Transverse colon (tissue), 4 donors: ENCODE results near the gene HJURP. TPM values are rescaled to one million over a fixed set of nuclear protein-coding genes. Genes with fewer than 3 reads are reported as not detected.

ENCODE experiments used
- DNase-seq: peaks from one replicate; pipeline ENCODE4 v3.0.0-alpha.2; 2019
- H3K27ac ChIP-seq, 4 donors: fragments of 200-600 bp; sonication (generic); 2 replicates each; pipeline ENCODE4 v1.5.1; 2016 to 2018; ENCODE audit warnings: inconsistent platforms in 4 of 4
- H3K27me3 ChIP-seq: fragments of 200-600 bp; sonication (generic); 2 replicates; pipeline ENCODE4 v1.5.1; 2017; ENCODE audit warnings: inconsistent platforms
- H3K36me3 ChIP-seq, 4 donors: fragments of 200-600 bp; sonication (generic); 2 replicates each; pipeline ENCODE4 v1.5.1; 2017 to 2019; ENCODE audit warnings: inconsistent platforms in 4 of 4
- H3K4me1 ChIP-seq, 4 donors: fragments of 200-600 bp; sonication (generic); 2 replicates each; pipeline ENCODE4 v1.5.1; 2017 to 2020; ENCODE audit warnings: inconsistent platforms in 4 of 4
- H3K4me3 ChIP-seq, 4 donors: fragments of 200-600 bp; sonication (generic); 1 replicate in 1 of 4; 2 replicates in 3 of 4; pipeline versions ENCODE4 v1.5.1 to v1.6.1; 2017 to 2019; ENCODE audit warnings: inconsistent platforms in 4 of 4
- H3K9me3 ChIP-seq, 2 donors: fragments of 200-600 bp; sonication (generic); 2 replicates each; pipeline ENCODE4 v1.5.1; 2017 to 2019; ENCODE audit warnings: inconsistent platforms in 2 of 2
- EP300 ChIP-seq: sonication (generic); formaldehyde crosslinking; IDR thresholded peaks from one replicate; pipeline ENCODE4 v1.6.1; 2017; ENCODE audit warnings: antibody characterized with exemption, low read depth
- POLR2A ChIP-seq: fragments of 450-650 bp; IDR thresholded peaks from one replicate; pipeline ENCODE4 v1.6.1; 2016; ENCODE audit warnings: antibody characterized with exemption, mild to moderate bottlenecking, moderate library complexity
- POLR2AphosphoS5 ChIP-seq, 3 donors: sonication (generic); formaldehyde crosslinking; IDR thresholded peaks; one replicate each; pipeline ENCODE4 v1.6.1; 2016; ENCODE audit warnings: antibody characterized with exemption in 3 of 3
- WGBS, 2 donors: methylation state at CpG; one replicate each; pipeline ENCODE4 v1.1.5; 2018; ENCODE audit warnings: low coverage in 1 of 2; 5-methylcytosine and 5-hydroxymethylcytosine counted together
- in situ Hi-C, 4 donors: fragments of 200-750 bp; cut with MboI; loops; one replicate each; pipeline versions ENCODE4 v1.15.0 to v1.15.1; 2017; ENCODE audit warnings: low sequenced_read_pairs in 3 of 4, low pct_ligation_motif_present in 1 of 4, low pct_unique_long_range_greater_than_20kb in 1 of 4
- intact Hi-C: fragments of 100-400 bp; cut with DNase I; formaldehyde crosslinking; loops from one replicate; pipeline ENCODE4 v1.15.1; 2023; ENCODE audit warnings: low total_unique reads
- total RNA-seq, 4 donors: library from RNA; depleted of rRNA; stranded (reverse); fragments of >200 nt; gene quantifications; one replicate each; pipeline ENCODE4 v1.1.0, GENCODE V29; 2016
- TF ChIP-seq, protein P1 (sequence below), 5 experiments: fragments of 200-600 bp in 3 of 5; fragments of 450-650 bp in 2 of 5; sonication (generic) in 3 of 5; IDR thresholded peaks; 1 replicate in 2 of 5; 2 replicates in 3 of 5; pipeline ENCODE4 v1.5.1; 2016 to 2017; ENCODE audit warnings: antibody characterized with exemption in 5 of 5, inconsistent platforms in 3 of 5, mild to moderate bottlenecking in 2 of 5, moderate library complexity in 1 of 5

The HJURP gene
- total RNA-seq, 4 donors from 2014 or later: 1.9 to 29.5 (median 2.1) TPM; not detected in 1

DNA sequence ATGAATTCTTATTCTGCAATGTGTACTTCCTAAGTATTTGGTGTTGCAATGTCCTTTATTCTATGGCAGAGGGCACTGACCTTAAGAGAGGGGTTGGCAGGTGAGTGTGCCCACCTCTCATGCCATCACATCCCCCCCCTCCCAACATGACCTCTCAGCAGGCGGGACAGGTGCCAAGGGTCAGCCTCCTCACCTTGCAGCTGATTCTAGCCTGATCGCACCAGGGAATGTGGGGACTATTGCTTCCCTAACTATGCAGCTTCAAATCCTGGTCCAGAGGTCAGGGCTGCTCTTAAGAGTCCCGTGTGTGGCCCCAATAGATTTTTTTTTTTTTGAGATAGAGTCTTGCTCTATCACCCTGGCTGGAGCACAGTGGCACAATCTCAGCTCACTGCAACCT, 9.5 kb downstream of the HJURP start:
- TF ChIP-seq, protein P1, sequence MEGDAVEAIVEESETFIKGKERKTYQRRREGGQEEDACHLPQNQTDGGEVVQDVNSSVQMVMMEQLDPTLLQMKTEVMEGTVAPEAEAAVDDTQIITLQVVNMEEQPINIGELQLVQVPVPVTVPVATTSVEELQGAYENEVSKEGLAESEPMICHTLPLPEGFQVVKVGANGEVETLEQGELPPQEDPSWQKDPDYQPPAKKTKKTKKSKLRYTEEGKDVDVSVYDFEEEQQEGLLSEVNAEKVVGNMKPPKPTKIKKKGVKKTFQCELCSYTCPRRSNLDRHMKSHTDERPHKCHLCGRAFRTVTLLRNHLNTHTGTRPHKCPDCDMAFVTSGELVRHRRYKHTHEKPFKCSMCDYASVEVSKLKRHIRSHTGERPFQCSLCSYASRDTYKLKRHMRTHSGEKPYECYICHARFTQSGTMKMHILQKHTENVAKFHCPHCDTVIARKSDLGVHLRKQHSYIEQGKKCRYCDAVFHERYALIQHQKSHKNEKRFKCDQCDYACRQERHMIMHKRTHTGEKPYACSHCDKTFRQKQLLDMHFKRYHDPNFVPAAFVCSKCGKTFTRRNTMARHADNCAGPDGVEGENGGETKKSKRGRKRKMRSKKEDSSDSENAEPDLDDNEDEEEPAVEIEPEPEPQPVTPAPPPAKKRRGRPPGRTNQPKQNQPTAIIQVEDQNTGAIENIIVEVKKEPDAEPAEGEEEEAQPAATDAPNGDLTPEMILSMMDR (IDR thresholded peaks at IDR 0.05): no peak
- TF ChIP-seq EP300: no peak
- TF ChIP-seq POLR2AphosphoS5 (IDR thresholded peaks at IDR 0.05): no peak
- no peak for TF ChIP-seq POLR2A
- H3K9me3 ChIP-seq: no peaks in the 10 kb centered on the region
- no peak overlapping the region for H3K4me3 ChIP-seq
- no peaks in the 10 kb centered on the region for H3K4me1 ChIP-seq
- no peaks in the 10 kb centered on the region for H3K27me3 ChIP-seq
- WGBS, 2 donors: 88 to 96% methylated on average over 3 of the region's 3 CpGs
- intact Hi-C loops (no loop called here), in situ Hi-C loops (loop anchor here in 1 of 4 donors (25.0 kb wide), 1 partner anchor 383 kb away; no protein-coding TSS in a partner anchor)
- no peak overlapping the region for H3K27ac ChIP-seq
- no peaks in the 10 kb centered on the region for H3K36me3 ChIP-seq
- DNase-seq: no peak

DNA sequence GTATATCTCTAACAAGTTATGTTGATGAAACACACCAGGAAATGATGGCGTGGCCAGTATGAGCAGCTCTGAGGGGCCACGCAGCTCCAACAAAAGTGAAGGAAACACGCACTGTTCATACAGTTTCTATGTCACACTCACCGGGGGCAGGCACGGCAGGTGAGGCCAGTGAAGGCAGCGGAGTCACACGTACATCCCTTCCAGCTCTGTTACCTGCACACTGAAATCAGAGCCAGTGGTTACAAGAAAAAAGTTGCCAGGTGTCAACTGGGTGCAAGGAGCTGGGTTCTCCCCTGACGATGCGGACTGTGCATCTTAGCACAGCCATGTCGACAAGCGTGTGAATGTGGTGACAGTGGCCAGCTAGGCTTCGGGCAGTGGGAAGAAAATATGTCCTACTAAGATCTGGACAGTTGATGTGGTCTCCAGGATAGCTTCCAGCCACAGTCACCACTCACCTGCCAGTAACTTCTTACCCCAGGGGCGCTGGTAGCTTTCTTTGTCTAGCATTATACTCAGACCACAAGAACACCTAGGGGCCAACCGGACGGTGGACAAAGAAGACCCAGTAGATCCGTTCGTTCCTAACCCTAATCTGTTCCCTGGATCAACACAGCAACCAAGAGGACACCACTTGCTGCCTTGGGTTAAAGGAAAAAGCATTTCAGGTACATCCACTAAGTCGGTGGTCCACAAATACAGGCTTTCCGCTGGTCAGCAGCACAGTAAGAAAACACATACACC, 10.1 kb downstream of the HJURP start:
- no peak for TF ChIP-seq POLR2A
- TF ChIP-seq EP300: no peak
- TF ChIP-seq POLR2AphosphoS5 (IDR thresholded peaks at IDR 0.05): no peak
- TF ChIP-seq, protein P1 (IDR thresholded peaks at IDR 0.05): no peak
- Histone ChIP-seq H3K4me3 (no peak overlapping the region), H3K9me3 (no peaks in the 10 kb centered on the region), H3K36me3 (no peaks in the 10 kb centered on the region), H3K27me3 (no peaks in the 10 kb centered on the region), H3K4me1 (no peaks in the 10 kb centered on the region), H3K27ac (no peak overlapping the region)
- WGBS, 2 donors: 87 to 90% methylated on average over 12 to 19 of the region's 19 CpGs
- no peak for DNase-seq
- in situ Hi-C loops: loop anchor here in 1 of 4 donors (25.0 kb wide), 1 partner anchor 382 kb away; no protein-coding TSS in a partner anchor
- intact Hi-C loops: no loop called here

DNA sequence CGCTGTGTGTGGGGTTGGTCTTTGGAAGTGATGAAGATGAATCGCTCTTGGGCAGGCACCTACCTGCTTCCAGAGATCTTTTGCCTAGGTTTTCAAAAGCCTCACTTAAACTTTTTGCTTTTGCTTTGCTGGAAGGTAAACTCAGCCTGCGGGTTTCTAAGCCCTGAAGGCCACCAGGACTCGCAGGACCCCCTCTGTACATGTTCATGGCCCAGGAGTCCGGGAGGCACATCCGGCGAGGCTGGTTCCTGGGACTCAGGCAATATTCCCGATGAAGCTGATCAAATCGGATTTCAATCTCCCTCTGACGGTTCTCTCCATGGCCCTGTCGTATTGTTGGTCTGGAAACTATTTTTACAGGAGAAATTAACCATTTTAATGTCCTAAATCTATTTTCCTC, 13.2 kb downstream of the HJURP start:
- TF ChIP-seq, protein P1 (IDR thresholded peaks at IDR 0.05): no peak
- TF ChIP-seq EP300: no peak
- TF ChIP-seq POLR2A: no peak
- no peak for TF ChIP-seq POLR2AphosphoS5 (IDR thresholded peaks at IDR 0.05)

DNA sequence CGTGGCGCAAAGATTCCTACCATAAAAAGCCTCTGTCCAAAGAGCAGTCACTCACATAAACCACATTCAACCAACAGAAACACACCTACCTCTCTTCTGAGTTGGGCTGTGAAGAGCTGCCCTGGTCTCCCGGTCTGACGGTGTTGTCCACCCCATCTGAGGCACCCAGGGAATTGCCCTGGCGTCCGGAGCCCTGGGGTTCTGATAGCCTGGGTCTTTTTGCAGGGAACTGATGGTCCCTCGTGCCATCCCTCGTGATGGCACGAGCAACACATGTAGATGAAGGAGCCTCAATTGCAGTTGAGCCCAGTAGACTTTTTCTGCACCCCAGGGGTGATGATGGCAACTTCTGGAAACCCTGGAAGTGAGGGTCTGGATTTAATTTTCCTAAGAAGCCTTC, 13.8 kb downstream of the HJURP start:
- no peak overlapping the region for H3K4me3 ChIP-seq

More for the DNA sequence above, 13.2 kb downstream of the HJURP start:
- Histone ChIP-seq H3K27me3 (no peaks in the 10 kb centered on the region), H3K9me3 (no peaks in the 10 kb centered on the region), H3K36me3 (no peaks in the 10 kb centered on the region), H3K4me3 (no peak overlapping the region), H3K4me1 (no peaks in the 10 kb centered on the region), H3K27ac (no peak overlapping the region)
- intact Hi-C loops (no loop called here), in situ Hi-C loops (loop anchor here in 1 of 4 donors (25.0 kb wide), 1 partner anchor 379 kb away; no protein-coding TSS in a partner anchor)
- no peak for DNase-seq
- WGBS, 2 donors: 89 to 97% methylated on average over 7 to 11 of the region's 11 CpGs

More for the DNA sequence above, 13.8 kb downstream of the HJURP start:
- no peaks in the 10 kb centered on the region for H3K4me1 ChIP-seq
- no peaks in the 10 kb centered on the region for H3K36me3 ChIP-seq
- in situ Hi-C loops (loop anchor here in 1 of 4 donors (25.0 kb wide), 1 partner anchor 378 kb away; no protein-coding TSS in a partner anchor), intact Hi-C loops (no loop called here)
- WGBS, 2 donors: 97% methylated on average over 9 of the region's 9 CpGs; no CpG with 5 or more reads in 1 of the 2 donors
- no peak overlapping the region for H3K27ac ChIP-seq
- no peaks in the 10 kb centered on the region for H3K27me3 ChIP-seq
- no peak for DNase-seq
- H3K9me3 ChIP-seq: no peaks in the 10 kb centered on the region
- TF ChIP-seq EP300: no peak
- TF ChIP-seq POLR2AphosphoS5 (IDR thresholded peaks at IDR 0.05): no peak
- TF ChIP-seq POLR2A: no peak
- TF ChIP-seq, protein P1 (IDR thresholded peaks at IDR 0.05): no peak
